Peyer's patch (tissue), 4 donors: ENCODE measurements around the gene CEP350.

ENCODE experiments used
- CTCF ChIP-seq, 6 experiments: fragments of 450-650 bp in 4 of 6; fragments of 200-600 bp in 2 of 6; sonication (generic) in 1 of 6; IDR thresholded peaks; one replicate each; pipeline ENCODE4 v1.5.1; 2017 to 2019; ENCODE audit warnings: antibody characterized with exemption in 6 of 6, mild to moderate bottlenecking in 3 of 6, moderate library complexity in 1 of 6
- POLR2A ChIP-seq, 2 donors: fragments of 450-650 bp; IDR thresholded peaks; one replicate each; pipeline ENCODE4 v1.5.1; 2017; ENCODE audit warnings: antibody characterized with exemption in 2 of 2, mild to moderate bottlenecking in 2 of 2, moderate library complexity in 2 of 2

GRCh38 chr1:179969962-179970361 is 15.4 kb downstream of the CEP350 start:
- no peak for TF ChIP-seq CTCF (IDR thresholded peaks at IDR 0.05)
- no peak for TF ChIP-seq POLR2A (IDR thresholded peaks at IDR 0.05)
